Memory B cell (primary cell): Measurements from ENCODE around the gene TRIM63.

ENCODE experiments used
- ATAC-seq: fragments of 150-1000 bp; cut with Tn5 transposase; 2 replicates; pipeline ENCODE4 v1.10.0; 2021; ENCODE audit warnings: low read depth, mild to moderate bottlenecking, moderate library complexity
- DNase-seq, 2 donors: peaks; one replicate each; pipeline ENCODE4 v3.0.0; 2022; ENCODE audit warnings: low spot score in 2 of 2
- H3K27ac Mint-ChIP-seq: one replicate; pipeline ENCODE4 v1.8.0; 2022; ENCODE audit warnings: mild to moderate bottlenecking, moderate library complexity, mixed read lengths
- H3K27me3 Mint-ChIP-seq: one replicate; pipeline ENCODE4 v1.8.0; 2022; ENCODE audit warnings: mixed read lengths
- H3K36me3 Mint-ChIP-seq: one replicate; pipeline ENCODE4 v1.8.0; 2022; ENCODE audit warnings: mild to moderate bottlenecking, mixed read lengths
- H3K4me1 Mint-ChIP-seq: one replicate; pipeline ENCODE4 v1.8.0; 2022; ENCODE audit warnings: mixed read lengths
- H3K4me3 Mint-ChIP-seq: one replicate; pipeline ENCODE4 v1.8.0; 2022; ENCODE audit warnings: mild to moderate bottlenecking, moderate library complexity, mixed read lengths
- H3K9me3 Mint-ChIP-seq: one replicate; pipeline ENCODE4 v1.8.0; 2022; ENCODE audit warnings: mixed read lengths

TRIM63 gene

DNA sequence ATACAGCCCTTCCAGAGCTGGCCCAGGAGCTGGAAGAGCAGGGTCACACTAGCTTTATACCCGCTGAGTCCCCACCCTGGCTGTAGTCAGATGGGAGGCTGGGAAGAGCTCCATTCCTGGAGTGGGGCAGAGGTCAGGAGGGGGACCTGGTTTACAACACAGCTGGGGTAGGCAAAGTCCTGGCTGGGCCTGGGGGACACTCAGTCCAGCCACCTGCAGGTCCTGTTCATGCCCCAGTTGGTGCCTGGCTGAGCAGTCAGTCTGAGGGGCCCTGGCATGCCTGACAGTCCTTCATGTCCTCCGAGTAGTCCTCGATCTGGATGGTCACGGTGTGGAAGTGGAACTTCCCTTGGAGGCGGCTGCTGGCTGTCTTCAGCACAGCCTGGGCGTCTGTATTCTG lies 28.5 kb downstream of the TRIM63 start:
- ATAC-seq = no peak
- no peak overlapping the region for H3K4me3 Mint-ChIP-seq

DNA sequence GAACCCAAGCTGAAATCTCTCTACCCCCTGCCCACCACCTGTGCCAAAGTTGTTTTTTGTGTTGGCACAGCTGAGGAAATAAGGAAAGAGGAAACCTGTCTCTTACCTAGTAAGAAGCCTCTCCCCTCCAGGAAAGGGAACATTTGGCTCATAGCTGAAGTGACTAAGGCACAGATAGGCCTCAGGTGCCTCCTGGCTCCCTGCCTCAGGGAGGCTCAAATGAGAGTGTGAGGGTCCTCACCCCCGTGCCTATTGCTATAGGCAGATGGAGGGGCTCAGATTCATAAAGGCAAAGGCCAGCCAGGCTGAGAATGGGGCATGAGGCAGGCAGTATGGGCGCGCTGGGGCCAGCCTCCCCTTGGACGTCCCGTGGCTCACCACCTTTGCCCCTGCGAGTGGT lies 29.0 kb downstream of the TRIM63 start:
- no peaks in the 10 kb centered on the region for H3K9me3 Mint-ChIP-seq
- peaks cover 4% of the 10 kb centered on the region for H3K27me3 Mint-ChIP-seq
- no peaks in the 10 kb centered on the region for H3K36me3 Mint-ChIP-seq
- no peak overlapping the region for H3K4me3 Mint-ChIP-seq
- peaks cover 9% of the 10 kb centered on the region for H3K4me1 Mint-ChIP-seq
- ATAC-seq (no peak), DNase-seq (no peak)
- no peak overlapping the region for H3K27ac Mint-ChIP-seq

More for the DNA sequence above, 28.5 kb downstream of the TRIM63 start:
- H3K4me1 Mint-ChIP-seq = peaks cover 9% of the 10 kb centered on the region
- no peaks in the 10 kb centered on the region for H3K9me3 Mint-ChIP-seq
- no peak for DNase-seq
- no peaks in the 10 kb centered on the region for H3K36me3 Mint-ChIP-seq
- H3K27ac Mint-ChIP-seq = no peak overlapping the region
- H3K27me3 Mint-ChIP-seq = peaks cover 4% of the 10 kb centered on the region

DNA sequence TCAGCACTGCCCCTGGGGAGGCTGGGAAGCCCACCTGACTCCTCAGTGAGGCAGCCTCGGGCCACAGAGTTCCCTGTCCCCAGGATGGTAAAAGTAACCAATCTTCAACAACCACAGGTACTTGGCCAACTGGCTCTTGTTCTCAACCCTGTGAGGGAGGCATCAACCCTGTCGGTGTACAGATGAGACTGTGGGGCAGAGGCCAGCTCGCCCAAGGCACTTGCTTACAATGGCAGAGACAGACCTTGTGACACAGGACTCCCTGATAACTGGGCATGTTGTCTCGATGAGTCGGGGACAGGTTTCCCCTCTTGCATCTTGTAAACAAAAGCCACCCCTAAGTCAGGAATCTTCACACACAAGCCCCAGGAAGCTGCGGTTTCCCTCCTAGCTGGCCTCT lies 29.5 kb downstream of the TRIM63 start:
- Mint-ChIP-seq H3K27ac (no peak overlapping the region), H3K4me3 (no peak overlapping the region), H3K27me3 (peaks cover 4% of the 10 kb centered on the region), H3K4me1 (peaks cover 9% of the 10 kb centered on the region), H3K36me3 (no peaks in the 10 kb centered on the region), H3K9me3 (no peaks in the 10 kb centered on the region)
- no peak for ATAC-seq
- DNase-seq = no peak

DNA sequence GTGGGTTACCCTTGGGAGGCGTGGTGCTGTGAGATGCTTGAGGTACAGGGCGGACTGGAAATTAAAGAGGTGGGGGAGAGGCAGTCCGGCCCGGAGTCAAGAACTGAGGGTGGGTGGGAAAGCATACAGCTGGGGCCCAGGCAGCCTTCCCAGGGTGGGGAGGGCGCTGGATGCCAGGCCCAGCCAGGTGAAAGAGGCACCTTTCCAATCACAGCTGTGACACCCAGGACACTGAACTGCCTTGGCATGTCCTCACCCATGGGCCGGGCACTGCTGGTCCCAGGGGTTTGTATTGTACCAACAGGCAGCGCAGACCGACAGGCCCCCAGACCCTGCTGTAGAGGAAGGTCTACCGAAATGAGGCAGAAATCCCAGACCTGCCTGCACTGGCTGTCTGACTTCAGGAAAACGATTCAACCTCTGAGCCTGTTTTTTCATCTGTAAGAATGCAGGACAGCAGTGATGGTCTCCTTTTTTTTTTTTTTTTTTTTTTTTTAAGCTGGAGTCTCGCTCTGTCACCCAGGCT lies 30.6 kb downstream of the TRIM63 start:
- Mint-ChIP-seq H3K4me1 (peaks cover 9% of the 10 kb centered on the region), H3K4me3 (no peak overlapping the region), H3K27ac (no peak overlapping the region), H3K27me3 (peaks cover 6% of the 10 kb centered on the region), H3K9me3 (no peaks in the 10 kb centered on the region), H3K36me3 (no peaks in the 10 kb centered on the region)
- ATAC-seq = no peak
- no peak for DNase-seq

DNA sequence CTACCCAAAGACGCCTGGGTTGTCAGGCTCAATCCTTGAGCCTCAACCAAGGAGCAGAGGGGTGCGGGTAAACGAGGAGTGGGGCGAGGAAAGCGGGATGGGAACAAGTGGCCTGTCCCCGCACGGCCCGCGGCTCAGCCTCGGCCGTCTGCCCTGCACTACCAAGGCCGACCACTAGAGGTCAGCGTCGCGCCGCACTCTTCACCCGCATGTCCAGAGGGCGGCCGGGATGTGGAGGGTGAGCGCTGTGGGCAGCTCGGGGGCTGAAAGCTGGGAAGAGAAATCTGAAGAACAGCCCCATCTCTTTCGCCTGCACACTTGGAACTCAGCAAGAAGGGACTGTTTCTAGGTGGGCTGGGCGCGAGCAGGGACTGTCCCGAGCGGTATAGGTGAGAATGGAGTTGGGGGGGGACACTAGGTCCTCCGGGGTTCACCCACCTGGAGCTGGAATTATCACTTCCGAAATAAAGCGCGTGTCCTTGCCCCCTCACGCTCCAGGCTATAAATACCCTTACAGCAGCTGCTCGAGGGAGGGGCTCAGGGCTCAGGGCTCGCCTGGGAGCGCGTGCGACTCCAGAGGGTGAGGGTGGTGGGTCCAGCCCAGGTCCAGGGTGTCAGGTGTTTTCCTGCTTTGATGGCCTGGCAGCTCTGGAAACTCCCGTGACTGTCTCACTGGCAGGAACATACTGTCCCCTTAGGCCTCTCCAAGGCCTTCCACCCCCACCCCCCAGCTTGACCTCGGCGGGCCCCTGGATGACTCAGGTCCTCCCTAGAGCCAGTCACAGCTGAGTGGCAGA lies 31.3 kb downstream of the TRIM63 start:
- Mint-ChIP-seq H3K27me3 (peaks cover 6% of the 10 kb centered on the region), H3K27ac (peak overlapping the region; percentile 43), H3K4me3 (peak overlapping the region; percentile 94), H3K36me3 (no peaks in the 10 kb centered on the region), H3K9me3 (no peaks in the 10 kb centered on the region), H3K4me1 (peaks cover 9% of the 10 kb centered on the region)
- ATAC-seq = peak; percentile 60
- peak; percentile 81 to 96 for DNase-seq

DNA sequence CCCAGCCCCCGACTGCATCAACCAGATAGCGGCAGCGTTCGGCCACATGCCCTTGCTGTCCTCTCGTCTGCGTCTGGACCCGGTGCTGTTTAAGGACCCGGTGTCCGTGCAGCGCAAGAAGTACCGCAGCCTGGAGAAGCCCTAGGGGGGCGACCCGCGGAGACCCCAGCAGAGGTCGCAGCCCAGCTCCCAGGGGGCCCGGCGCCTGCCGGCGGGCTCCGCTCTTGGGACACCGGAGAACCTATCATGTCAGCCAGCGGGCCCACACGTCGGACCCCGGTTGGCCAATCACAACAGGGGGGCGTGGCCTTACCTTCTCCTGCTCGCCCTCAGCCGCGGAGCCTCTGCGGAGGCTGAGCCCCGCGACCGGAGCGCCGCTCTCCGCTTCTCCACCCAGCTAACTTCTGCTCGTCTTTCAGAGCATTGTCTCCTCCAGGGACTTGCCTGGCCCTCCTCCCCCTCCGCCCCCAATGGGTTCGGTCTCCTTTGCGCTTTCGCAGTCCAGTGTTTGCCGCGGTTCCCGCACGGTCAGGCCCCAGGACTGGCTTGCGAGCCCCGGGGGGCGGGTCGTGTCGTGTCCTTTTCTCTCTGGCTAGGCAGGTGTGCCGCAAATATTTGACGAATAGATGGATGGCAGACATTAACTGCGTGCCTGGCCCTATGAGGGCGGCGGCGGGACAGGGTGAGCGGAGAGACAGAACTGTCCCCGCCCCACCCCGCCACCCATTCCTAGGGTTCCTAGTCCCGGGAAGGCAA lies 32.0 kb downstream of the TRIM63 start:
- peak overlapping the region; percentile 43 for H3K27ac Mint-ChIP-seq
- DNase-seq (peak; percentile 82 to 85), ATAC-seq (peak; percentile 94)
- no peaks in the 10 kb centered on the region for H3K36me3 Mint-ChIP-seq
- H3K27me3 Mint-ChIP-seq = peaks cover 6% of the 10 kb centered on the region
- peak overlapping the region; percentile 94 for H3K4me3 Mint-ChIP-seq
- no peaks in the 10 kb centered on the region for H3K9me3 Mint-ChIP-seq
- peaks cover 9% of the 10 kb centered on the region for H3K4me1 Mint-ChIP-seq

DNA sequence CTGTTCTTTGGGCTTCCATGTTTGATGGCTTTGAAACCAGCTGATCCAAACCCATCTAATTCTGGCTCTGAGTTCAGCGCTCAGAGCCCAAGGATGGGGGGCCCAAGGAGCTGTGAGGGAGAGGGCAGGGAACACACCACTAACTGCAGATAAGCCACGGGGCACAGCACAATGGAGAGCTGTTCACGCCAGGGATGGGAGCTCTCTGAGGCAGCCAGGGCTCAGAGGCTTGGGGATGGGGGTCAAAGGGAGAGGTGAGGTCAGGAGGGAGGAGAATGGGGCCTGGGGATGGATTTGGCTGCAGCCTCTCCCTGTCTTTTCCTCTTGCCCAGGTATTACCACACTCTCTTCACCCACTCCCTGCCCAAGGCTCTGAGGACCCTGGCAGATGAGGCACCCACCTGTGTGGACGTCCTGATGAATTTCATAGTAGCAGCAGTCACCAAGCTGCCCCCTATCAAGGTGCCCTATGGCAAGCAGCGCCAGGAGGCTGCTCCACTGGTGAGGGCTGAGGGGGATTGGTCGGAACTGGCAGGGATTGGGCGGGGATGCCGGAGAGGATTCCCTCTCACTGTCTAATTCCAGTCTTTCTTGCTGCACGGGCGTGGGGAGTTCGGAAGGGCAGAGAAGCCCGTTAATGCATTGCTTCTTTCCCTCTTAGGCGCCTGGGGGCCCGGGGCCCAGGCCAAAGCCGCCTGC lies 32.8 kb downstream of the TRIM63 start:
- Mint-ChIP-seq H3K9me3 (no peaks in the 10 kb centered on the region), H3K36me3 (no peaks in the 10 kb centered on the region), H3K27me3 (peaks cover 6% of the 10 kb centered on the region), H3K4me3 (peak overlapping the region; percentile 94), H3K27ac (no peak overlapping the region), H3K4me1 (peaks cover 9% of the 10 kb centered on the region)
- DNase-seq (no peak), ATAC-seq (no peak)

DNA sequence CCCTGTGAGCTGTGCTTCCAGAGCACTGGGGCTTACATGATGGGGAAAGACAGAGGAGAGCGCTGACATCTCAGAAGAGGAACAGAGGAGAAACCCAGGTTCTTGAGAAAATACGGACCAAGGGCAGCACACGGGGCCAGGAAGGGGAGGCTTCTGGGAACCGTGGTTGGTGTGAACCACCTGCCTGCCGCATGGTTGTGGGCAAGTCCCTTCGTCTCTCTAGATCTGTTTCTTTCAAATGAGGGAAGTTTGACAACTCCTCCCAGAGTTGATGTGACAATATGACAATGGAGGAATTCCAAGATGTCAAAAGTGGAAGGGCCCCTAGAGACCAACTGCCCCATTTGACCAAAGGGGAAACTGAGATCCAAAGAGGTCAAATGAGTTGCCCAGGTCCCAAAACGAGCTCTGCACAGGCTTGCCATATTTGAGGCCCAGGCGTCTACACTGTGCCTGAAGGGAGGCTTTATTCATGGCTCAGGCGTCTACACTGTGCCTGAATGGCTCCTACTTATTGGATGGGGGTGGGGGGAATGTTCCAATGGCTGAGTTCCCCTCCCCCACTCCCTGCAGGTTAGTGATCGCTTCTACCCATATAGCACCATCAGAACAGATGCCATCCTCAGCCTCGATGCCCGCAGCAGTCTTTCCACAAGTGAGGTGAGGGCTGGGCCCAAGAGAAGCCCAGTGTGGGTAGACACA lies 34.6 kb downstream of the TRIM63 start:
- Mint-ChIP-seq H3K27me3 (peaks cover 9% of the 10 kb centered on the region), H3K4me1 (peaks cover 9% of the 10 kb centered on the region), H3K9me3 (no peaks in the 10 kb centered on the region), H3K36me3 (no peaks in the 10 kb centered on the region), H3K27ac (no peak overlapping the region), H3K4me3 (no peak overlapping the region)
- ATAC-seq = no peak
- no peak for DNase-seq

DNA sequence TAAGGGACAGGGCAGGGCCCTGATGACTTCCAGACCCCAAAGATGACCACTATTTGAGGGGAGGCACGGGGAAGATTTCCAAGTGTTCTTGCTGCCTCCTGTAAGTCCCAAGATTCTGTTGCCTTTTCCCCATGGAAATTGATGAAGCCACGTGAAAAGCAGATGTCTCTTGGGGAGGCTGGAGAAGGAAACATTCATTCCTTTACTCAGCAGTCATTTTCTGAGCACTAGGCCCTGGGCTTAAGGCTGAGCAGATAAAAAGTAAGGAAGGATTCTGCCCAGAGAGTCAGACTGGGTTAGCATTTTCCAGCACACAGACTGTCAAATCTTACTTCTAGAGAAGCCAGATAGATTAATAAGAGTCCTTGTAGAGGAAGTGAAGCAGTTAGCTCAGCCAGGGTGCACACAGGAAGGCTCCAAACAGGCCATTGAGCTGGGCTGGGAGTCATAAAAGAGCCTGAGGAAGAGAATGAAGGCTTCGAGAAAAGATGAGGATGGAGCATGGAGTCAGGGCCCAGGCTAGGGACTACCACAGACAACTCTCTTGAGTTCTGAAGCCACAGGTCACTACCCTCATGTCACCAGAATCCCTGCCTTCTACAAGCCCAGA lies 35.7 kb downstream of the TRIM63 start:
- Mint-ChIP-seq H3K27me3 (peaks cover 11% of the 10 kb centered on the region), H3K4me3 (no peak overlapping the region), H3K27ac (no peak overlapping the region), H3K4me1 (peaks cover 9% of the 10 kb centered on the region), H3K9me3 (no peaks in the 10 kb centered on the region), H3K36me3 (no peaks in the 10 kb centered on the region)
- ATAC-seq (no peak), DNase-seq (no peak)

DNA sequence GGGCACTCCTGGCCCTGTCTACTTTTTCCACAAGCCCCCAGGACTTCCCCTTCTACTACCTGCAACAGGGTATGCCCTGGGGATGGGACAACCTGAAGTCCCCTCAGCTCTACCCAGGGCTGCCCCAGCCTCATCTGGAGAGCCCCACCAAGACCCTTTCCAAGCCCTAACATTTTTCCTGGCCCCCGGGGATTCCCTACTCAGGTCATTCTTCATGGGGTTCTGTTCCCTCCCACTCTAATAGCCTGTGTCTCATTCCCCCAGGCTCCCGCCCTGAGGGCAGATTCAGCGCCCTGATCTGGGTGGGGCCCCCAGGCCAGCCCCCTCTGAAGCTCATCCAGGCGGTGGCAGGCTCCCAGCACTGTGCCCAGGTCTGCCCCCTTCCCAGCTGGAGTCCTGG lies 36.2 kb downstream of the TRIM63 start:
- Mint-ChIP-seq H3K36me3 (no peaks in the 10 kb centered on the region), H3K27ac (no peak overlapping the region), H3K9me3 (no peaks in the 10 kb centered on the region), H3K27me3 (peaks cover 11% of the 10 kb centered on the region), H3K4me3 (no peak overlapping the region), H3K4me1 (peaks cover 9% of the 10 kb centered on the region)
- DNase-seq = no peak
- no peak for ATAC-seq

DNA sequence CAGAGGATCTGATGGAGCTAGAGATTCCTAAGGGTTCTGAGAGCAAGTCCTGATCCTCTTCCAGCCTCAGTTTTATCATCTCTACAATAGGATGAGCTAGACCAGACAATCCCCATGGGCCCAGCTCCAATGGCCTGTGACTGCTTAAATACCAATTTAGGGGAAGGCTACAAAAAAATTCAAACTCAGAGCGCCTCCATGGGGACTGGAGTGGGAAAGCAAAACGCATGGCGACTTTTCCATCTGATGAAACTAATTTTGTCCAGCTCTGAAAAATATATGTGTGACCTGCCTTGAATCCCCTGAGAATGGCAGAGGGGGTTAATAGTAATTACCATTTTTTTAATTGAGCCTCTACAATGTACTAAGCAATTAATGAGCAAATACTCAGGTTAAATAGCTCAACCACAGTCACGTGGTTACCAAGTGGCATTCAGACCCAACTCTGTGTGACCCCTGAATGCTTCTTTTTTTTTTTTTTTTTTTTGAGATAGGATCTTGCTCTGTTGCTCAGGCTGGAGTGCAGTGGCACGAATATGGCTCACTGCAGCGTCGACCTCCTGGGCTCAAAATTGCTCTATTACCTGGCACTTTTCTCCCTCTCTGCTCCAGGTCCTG lies 37.5 kb downstream of the TRIM63 start:
- Mint-ChIP-seq H3K27me3 (peaks cover 11% of the 10 kb centered on the region), H3K4me3 (no peak overlapping the region), H3K9me3 (no peaks in the 10 kb centered on the region), H3K27ac (no peak overlapping the region), H3K36me3 (no peaks in the 10 kb centered on the region), H3K4me1 (peaks cover 6% of the 10 kb centered on the region)
- DNase-seq (no peak), ATAC-seq (no peak)

DNA sequence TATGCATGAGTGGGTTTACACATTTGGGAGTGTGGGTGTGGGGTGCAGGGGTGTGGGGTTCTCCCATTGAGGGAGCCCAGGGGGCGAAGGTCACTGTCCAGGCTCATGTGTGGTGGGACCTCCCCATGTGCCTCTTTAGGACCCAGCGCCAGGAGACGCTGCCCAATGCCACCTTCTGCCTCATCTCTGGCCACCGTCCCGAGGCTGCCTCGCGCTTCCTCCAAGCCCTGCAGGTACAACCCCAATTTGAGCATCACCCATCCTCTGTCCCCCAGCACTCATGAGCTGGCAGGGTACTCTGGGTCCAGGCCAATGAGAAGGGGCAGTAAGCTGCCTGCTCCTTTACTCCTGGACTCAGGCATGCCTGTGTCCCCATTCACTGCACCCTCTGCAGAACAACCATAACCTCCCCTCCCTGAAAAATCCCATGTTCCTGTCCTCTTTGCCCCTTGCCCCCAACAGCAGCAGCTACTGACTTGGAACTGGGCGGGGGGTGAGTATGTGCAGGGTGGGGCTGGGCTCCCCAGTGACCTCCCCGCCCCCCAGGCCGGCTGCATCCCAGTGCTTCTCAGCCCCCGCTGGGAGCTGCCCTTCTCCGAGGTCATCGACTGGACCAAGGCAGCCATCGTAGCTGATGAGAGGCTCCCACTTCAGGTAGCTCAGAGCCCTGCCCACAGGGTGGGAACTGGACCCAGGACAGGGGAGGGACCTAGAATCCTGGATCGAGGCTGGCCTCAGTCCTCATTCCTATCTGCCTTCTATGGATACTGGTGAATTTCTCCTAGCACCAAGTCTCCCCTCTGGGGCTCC lies 38.2 kb downstream of the TRIM63 start:
- Mint-ChIP-seq H3K36me3 (no peaks in the 10 kb centered on the region), H3K27ac (no peak overlapping the region), H3K9me3 (no peaks in the 10 kb centered on the region), H3K4me1 (no peaks in the 10 kb centered on the region), H3K4me3 (no peak overlapping the region), H3K27me3 (peaks cover 11% of the 10 kb centered on the region)
- no peak for ATAC-seq
- no peak for DNase-seq
